GM19238 (cell line): ENCODE data around the gene POLR1B.
"Not testable (repeated sequence)": the region's sequence is repeated elsewhere in the genome, so short reads cannot be mapped to it uniquely, and the experiment has no call there.

Experiments
- DNase-seq: peaks from one replicate; pipeline ENCODE4 v3.0.0; 2011; ENCODE audit warnings: low spot score; ENCODE audit not compliant: insufficient read length

POLR1B gene, protein sequence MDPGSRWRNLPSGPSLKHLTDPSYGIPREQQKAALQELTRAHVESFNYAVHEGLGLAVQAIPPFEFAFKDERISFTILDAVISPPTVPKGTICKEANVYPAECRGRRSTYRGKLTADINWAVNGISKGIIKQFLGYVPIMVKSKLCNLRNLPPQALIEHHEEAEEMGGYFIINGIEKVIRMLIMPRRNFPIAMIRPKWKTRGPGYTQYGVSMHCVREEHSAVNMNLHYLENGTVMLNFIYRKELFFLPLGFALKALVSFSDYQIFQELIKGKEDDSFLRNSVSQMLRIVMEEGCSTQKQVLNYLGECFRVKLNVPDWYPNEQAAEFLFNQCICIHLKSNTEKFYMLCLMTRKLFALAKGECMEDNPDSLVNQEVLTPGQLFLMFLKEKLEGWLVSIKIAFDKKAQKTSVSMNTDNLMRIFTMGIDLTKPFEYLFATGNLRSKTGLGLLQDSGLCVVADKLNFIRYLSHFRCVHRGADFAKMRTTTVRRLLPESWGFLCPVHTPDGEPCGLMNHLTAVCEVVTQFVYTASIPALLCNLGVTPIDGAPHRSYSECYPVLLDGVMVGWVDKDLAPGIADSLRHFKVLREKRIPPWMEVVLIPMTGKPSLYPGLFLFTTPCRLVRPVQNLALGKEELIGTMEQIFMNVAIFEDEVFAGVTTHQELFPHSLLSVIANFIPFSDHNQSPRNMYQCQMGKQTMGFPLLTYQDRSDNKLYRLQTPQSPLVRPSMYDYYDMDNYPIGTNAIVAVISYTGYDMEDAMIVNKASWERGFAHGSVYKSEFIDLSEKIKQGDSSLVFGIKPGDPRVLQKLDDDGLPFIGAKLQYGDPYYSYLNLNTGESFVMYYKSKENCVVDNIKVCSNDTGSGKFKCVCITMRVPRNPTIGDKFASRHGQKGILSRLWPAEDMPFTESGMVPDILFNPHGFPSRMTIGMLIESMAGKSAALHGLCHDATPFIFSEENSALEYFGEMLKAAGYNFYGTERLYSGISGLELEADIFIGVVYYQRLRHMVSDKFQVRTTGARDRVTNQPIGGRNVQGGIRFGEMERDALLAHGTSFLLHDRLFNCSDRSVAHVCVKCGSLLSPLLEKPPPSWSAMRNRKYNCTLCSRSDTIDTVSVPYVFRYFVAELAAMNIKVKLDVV

DNA sequence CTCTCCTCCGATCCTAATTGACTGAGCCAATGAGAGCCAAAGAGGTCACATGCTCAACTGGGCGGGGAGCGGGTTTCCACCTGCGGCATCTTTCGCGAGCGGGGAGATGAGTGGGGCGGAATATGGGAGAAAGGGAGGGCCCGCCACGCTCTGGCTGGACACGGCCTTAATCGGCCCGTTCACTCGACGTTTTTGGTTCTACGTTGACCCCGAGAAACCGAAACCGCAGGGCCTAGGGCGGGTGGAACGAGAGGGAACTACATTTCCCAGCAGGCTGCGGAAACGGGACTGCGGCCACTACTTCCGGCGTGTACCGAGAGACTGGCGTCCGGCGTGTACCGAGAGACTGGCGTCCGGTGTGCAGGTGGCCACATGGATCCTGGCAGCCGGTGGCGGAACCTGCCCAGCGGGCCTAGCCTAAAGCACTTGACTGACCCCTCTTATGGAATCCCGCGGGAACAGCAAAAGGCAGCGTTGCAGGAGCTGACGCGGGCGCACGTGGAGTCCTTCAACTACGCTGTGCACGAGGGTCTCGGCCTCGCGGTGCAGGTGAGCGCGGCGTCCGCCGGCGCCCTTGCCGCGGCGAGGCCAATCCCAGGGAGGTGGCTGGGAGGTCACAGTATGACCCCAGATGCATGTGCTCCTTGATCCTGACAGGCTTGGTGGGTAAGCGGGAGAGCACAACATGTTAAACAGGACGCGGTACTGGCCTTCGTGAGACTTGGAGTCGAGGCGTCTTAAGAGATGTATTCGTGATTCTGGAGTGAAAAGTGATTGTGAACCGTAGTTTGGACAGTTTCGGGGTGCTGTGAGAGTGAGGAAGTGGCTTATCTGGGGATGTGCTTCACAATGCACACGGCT is at the start of gene POLR1B:
POLR1B (plus strand) TSS at position 343 of the 861 bp plus-strand sequence; CDS start at position 373, 30 bp downstream.
- DNase-seq: peak; percentile 82

DNA sequence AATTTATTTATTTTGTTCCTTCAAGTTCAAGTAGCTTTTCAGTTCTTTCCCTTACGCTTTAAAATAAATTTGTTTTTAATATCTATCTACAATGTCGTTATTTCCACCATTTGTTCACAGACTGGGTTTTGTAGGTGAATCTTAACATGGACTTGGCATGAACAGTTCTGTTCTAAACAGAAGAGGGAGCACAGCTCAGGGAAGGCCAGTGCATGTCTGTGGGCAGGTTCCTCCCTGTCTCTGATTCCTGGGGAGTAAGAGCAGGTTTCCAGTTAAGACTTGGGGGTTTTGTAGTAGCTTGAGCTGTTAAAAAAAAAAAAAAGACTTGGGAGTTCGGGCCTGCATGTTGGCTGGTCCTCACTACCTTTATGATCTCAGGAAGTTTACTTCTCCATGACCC is 49.2 kb upstream of the POLR1B start:
- DNase-seq: no peak

DNA sequence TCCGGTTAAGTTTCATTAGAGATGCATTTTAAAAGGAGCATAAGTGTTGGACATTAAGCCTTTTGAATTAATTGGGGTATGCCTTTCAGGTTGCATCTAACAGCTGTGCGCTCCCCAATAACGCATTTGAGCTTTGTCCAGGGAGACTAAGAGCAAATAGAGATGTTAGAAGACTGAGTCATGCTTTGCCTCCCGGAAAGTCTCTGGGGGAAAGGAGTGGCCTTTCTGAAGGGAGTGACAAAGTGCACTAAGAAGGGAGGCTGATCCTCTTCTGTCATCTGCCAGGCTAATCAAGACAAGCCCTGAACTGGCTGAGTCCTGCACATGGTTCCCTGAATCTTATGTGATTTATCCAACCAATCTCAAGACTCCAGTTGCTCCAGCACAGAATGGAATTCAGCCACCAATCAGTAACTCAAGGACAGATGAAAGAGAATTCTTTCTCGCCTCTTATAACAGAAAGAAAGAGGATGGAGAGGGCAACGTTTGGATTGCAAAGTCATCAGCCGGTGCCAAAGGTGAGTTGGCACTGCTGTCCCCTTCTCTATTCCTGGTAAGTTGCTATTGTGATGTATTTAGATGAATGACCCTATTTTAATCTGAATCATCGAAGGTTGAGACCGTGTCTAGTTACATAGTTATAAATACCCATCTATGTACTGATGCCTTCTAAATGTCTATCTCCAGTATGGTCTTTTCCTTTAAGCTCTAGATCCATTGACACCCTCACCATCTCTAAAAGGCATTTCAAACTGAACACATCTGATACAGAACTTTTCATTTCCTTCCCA is 48.2 kb upstream of the POLR1B start:
- DNase-seq: no peak

DNA sequence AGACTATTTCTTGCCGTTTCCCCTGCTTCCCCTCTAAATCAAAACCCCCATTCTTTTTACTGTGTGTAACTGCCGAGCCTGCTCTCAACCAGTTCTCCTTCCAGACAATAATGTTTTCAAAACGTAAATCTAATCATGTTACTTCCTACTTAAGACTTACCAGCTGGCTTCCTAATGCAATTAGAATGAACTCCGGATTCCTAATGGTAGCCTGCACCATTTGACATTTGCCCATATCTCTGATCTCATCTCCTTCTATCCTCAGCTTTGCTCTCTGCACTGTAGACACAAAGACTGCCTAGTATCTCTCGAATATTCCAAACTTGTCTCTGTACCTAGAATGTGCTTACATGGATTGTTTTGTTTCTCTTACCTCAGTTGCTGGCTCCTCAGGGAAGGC is 47.4 kb upstream of the POLR1B start:
- no peak for DNase-seq

DNA sequence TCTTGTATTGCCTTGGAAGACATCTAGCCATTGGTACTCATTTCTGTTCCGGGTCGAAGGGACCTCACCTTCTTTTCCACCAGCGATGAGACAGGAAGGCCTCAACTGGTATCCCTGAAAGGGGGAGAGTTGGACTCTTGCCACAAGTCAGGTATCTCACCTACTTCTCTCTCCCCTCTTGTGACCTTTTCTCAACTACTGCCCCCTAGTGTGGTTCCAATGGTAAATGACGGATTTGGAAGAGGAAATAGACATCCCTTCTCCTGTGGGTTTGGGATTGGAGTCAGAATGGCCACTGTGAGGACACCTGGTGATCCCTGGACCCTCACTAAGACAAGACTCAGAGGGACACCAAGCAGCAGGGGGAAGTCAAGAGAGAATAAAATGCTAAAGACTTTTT is 46.4 kb upstream of the POLR1B start:
- not testable (repeated sequence) for DNase-seq

DNA sequence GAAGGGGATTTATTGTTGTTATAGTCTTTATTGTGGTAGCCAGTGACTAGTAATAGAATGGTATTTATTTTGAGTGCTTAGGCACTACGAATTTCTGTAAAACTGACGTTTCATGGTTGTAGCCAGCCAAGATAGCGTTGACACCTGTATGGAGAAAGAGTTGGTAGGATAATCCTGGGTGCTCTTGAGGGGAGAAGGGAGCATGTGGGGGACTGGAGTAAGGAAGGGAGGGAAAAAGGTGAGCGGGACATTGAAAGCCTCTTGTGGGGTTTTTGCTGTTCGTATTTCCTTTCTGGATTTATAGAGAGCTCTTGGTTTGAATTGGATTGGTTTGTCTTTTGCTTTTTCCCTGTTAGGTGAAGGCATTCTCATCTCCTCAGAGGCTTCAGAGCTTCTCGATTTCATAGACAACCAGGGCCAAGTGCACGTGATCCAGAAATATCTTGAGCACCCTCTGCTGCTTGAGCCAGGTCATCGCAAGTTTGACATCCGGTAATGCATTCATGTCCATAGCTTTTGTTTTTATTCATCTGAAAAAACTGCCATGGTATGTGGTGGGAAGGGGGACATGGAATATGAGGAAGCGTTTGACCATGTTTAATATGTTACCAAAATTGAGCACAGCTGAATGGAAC is 41.3 kb upstream of the POLR1B start:
- DNase-seq: not testable (repeated sequence)

DNA sequence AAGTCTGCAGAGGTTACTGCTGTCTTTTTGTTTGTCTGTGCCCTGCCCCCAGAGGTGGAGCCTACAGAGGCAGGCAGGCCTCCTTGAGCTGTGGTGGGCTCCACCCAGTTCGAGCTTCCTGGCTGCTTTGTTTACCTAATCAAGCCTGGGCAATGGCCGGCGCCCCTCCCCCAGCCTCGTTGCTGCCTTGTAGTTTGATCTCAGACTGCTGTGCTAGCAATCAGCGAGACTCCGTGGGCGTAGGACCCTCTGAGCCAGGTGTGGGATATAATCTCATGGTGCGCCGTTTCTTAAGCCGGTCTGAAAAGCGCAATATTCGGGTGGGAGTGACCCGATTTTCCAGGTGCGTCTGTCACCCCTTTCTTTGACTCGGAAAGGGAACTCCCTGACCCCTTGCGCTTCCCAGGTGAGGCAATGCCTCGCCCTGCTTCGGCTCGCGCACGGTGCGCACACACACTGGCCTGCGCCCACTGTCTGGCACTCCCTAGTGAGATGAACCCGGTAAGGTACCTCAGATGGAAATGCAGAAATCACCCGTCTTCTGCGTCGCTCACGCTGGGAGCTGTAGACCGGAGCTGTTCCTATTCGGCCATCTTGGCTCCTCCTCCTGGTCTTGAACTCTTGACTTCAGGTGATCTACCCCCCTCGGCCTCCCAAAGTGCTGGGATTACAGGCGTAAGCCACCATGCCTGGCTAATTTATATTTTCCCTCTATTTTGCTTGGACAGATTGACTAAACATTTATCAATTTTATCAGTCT is 32.8 kb upstream of the POLR1B start:
- not testable (repeated sequence) for DNase-seq

DNA sequence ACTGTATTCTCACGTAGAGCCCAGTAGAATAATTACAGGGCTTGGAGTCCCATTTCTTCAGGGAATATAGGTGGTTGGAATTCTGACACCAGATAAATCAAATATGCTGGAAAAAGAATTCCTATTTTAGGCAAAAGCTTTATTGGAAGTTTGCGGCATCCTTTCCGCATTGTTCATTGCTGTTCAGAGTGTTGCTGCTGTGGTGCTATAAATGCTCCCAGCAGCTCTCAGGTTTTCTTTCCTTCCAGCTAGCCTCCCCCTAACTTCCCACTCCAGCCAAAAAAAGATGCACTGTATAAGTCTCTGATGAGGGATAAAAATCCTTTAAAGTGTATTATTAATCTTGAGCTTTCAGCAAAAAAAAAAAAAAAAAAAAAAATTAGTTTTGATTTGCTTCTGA is 25.5 kb upstream of the POLR1B start:
- DNase-seq: no peak

DNA sequence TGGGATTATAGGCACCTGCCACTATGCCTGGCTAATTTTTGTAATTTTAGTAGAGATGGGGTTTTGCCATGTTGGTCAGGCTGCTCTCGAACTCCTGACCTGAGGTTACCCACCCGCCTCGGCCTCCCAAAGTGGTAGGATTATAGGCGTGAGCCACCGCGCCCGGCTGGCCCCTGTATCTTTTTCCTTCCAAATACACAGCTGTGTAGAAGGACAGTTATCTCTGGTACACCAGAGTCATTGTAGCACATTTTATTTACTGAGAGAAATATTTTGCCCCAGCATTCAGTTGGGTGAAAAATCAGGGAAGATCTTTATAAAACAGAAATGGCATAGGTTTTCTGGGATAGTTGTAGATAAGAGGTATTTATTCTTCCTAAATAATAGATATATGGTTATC is 23.5 kb upstream of the POLR1B start:
- DNase-seq: no peak

DNA sequence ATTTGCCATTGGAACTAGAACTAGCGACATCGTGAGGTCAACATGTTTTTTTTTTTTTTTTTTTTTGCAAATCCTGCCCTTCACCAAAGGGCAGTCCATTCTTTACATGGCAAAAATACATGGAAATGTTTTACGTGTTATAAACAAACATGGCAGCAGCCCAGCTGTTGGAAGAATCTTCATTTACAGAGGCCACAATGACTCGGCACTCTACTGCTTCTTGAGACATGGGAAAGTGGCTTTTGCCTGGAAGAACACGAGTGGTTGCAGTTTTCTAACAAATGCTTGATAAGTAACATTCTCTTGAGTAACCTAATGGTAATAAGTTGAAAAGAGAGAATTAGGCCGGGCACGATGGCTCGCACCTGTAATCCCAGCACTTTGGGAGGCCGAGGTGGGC is 22.8 kb upstream of the POLR1B start:
- no peak for DNase-seq

DNA sequence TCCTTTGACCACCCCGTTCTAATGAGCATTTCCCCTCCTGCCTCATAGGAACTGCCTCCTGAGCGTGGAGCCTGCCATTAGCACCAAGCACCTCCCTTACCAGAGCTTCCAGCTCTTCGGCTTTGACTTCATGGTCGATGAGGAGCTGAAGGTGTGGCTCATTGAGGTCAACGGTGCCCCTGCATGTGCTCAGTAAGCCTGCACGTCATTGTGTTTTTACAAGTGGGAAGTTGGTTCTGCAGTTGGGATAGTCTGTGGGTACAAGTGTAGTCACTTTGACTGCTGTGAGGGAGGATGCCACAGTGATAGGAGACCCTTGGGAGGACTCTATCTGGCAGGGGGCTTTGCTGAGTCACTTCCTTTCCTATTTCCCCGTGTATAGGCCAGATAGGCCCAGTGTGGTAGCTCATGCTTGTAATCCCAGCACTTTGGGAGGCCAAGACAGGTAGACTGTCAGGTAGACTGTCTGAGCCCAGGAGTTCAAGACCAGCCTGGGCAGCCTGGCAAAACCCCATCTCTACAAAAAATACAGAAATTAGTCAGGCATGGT is 22.0 kb upstream of the POLR1B start:
- DNase-seq: no peak

DNA sequence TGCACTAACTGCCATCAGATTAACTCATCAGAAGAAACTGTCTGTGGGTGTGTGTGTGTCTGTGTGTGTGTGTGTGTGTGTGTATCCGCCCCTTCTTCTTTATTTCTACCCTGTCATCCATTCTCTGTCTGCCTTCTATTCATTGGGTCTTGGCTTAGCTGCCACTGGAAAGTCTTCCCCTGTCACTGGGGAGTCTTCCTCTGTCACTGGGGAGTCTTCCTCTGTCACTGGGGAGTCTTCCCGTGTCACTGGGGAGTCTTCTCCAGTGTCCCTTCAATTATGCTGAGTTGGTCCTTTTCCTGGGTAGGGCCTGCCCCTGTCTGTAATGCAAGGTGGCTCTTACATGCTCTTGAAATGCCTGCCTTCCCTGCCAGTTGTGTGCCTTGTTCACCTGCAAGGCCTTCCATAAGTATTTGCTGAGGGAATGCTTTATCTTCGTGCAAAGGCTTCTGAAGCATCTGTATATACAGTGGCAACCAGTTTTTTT is 18.9 kb upstream of the POLR1B start:
- no peak for DNase-seq

DNA sequence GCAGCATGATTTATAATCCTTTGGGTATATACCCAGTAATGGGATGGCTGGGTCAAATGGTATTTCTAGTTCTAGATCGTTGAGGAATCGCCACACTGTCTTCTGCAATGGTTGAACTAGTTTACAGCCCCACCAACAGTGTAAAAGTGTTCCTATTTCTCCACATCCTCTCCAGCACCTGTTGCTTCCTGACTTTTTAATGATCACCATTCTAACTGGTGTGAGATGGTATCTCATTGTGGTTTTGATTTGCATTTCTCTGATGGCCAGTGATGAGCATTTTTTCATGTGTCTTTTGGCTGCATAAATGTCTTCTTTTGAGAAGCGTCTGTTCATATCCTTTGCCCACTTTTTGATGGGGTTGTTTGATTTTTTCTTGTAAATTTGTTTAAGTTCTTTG is 18.0 kb upstream of the POLR1B start:
- DNase-seq: not testable (repeated sequence)

DNA sequence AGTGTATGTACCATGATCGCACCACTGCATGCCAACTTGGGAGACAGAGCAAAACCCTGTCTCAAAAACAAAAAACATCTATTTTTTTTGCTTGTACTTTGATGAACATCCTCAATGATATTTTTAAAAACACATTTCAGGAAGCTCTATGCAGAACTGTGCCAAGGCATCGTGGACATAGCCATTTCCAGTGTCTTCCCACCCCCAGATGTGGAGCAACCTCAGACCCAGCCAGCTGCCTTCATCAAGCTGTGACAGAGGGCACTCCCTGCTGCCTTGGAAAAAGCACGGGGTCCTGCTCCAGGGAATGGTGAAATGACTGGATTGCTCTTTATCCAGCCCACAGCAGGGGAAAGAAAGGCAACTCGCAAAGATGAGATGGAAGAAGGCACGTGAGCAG is 13.7 kb upstream of the POLR1B start:
- no peak for DNase-seq

DNA sequence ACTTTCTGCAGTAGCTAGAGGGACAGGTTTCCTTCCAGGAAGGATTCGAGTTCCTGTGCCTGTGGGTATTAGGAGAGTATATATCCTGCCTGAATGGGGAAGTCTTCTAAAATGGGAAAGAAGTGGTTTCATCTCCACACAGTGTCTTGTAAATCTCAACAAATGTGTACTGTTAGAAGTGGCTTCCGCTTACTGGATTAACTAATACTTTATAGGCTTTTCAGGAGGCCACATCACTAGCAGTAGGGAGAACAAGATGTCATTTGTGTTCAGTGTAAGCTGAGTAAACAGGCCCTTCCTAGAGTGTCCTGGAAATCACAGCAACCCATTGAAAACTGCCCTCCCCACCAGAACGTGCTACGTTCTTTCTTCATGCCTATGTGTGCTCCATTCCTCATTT is 12.5 kb upstream of the POLR1B start:
- no peak for DNase-seq

DNA sequence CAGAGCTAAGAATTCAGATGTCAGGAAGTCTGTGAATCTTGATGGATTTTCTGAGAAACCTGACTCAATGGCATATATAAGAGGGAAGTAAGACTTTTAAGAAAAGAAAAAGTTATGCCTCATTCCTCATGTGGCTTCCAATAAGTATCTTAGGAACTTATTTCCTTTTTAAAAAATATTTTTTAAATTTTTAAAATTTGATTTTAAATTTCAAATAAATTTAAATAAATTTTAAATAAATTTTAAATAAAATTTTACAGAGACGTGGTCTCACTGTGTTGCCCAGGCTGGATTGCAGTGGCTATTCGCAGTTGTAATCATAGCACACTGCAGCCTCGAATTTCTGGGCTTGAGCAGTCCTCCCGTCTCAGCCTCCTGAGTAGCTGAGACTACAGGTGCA is 11.5 kb upstream of the POLR1B start:
- DNase-seq: no peak

DNA sequence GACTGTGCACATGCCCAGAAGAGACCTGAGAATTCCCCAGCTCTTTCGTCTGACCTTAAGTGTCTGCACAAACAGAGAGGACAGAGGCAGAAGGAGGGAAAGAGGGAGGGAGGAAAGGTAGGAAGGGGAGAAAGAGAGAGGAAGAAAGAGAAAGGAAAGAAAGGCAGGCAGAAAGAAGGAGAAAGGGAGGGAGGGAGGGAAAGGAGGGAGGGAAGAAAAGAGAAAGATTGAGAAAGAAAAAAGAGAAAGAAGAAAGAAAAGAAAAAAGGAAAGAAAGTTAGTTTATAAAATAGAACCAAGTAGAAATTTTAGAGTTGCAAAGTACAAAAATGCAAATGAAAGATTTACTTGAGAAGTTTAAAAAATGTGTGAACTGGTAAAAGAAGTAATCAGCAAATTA is 7.4 kb upstream of the POLR1B start:
- no peak for DNase-seq

DNA sequence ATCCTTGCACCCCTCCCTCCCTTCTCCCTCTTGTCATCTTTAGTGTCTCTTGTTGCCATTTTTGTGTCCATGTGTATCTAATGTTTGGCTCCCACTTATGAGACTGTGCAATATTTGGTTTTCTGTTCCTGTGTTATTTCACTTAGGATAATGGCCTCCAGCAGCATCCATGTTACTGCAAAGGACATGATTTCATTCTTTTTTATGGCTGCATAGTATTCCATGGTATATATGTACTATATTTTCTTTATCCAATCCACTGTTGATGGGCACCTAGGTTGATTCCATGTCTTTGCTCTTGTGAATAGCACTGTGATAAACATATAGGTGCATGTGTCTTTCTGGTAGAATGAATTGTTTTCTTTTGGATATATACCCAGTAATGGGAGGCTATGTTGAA is 5.6 kb upstream of the POLR1B start:
- DNase-seq: not testable (repeated sequence)

DNA sequence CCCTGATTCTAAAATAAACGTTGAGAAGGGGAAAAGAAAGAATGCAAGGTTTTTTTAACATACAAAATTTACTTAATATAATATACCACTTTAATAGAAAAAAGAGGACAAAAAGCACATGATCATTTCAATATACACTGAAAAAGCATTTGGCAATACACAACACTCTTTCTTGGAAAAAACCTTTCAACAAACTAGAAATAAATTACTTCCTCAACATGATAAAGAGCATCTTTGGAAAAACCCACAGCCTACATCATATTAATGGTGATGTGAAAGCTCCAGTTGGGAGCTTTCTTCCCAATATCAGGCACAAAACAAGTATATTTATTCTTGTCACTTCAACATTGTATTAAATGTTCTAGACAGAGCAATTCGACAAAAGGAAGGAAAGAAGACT is 3.0 kb upstream of the POLR1B start:
- DNase-seq: no peak
